Activated B cell treated with CpG ODN at 0.5 μM for 24 hours (primary cell): ENCODE data around the gene KAZALD1. TPM values are rescaled to one million over a fixed set of nuclear protein-coding genes. Genes with fewer than 3 reads are reported as not detected.

Experiments
- ATAC-seq: fragments of 200-7000 bp; cut with Tn5 transposase; one replicate; pipeline ENCODE4 v1.10.0; 2021; ENCODE audit warnings: low read depth, mild to moderate bottlenecking, moderate library complexity
- CTCF ChIA-PET: fragments of 350-600 bp; sonication (Branson Sonifier 250); formaldehyde crosslinking; loops from one replicate; lab custom pipeline; 2021; ENCODE audit warnings: antibody characterized with exemption; lab: Charles Lee
- POLR2A ChIA-PET: fragments of 350-600 bp; sonication (Branson Sonifier 250); formaldehyde crosslinking; loops from one replicate; lab custom pipeline; 2021; ENCODE audit warnings: antibody characterized with exemption; lab: Charles Lee
- DNase-seq: peaks from one replicate; pipeline ENCODE4 v3.0.0; 2022
- H3K27ac Mint-ChIP-seq: one replicate; pipeline ENCODE4 v1.8.0; 2020; ENCODE audit warnings: mixed read lengths
- H3K27me3 Mint-ChIP-seq: one replicate; pipeline ENCODE4 v1.8.0; 2021; ENCODE audit warnings: mixed read lengths
- H3K36me3 Mint-ChIP-seq: one replicate; pipeline ENCODE4 v1.8.0; 2021; ENCODE audit warnings: low read depth, mixed read lengths
- H3K4me1 Mint-ChIP-seq: one replicate; pipeline ENCODE4 v1.8.0; 2021; ENCODE audit warnings: mixed read lengths
- H3K4me3 Mint-ChIP-seq: one replicate; pipeline ENCODE4 v1.8.0; 2020; ENCODE audit warnings: mild to moderate bottlenecking, mixed read lengths
- H3K9me3 Mint-ChIP-seq: one replicate; pipeline ENCODE4 v1.8.0; 2020; ENCODE audit warnings: mixed read lengths
- CTCF ChIP-seq: fragments of 200-600 bp; IDR thresholded peaks from one replicate; pipeline ENCODE4 v1.8.0; 2022; ENCODE audit warnings: antibody characterized with exemption, mild to moderate bottlenecking
- intact Hi-C: fragments of 100-400 bp; cut with micrococcal nuclease; formaldehyde crosslinking; loops from one replicate; pipeline ENCODE4 v1.15.1; 2024
- total RNA-seq: library from RNA; stranded (reverse); gene quantifications from 2 replicates; pipeline ENCODE4 v1.2.3, GENCODE V29; 2022

KAZALD1 gene
- total RNA-seq, 1 donor from 2014 or later: 0.58 TPM

DNA sequence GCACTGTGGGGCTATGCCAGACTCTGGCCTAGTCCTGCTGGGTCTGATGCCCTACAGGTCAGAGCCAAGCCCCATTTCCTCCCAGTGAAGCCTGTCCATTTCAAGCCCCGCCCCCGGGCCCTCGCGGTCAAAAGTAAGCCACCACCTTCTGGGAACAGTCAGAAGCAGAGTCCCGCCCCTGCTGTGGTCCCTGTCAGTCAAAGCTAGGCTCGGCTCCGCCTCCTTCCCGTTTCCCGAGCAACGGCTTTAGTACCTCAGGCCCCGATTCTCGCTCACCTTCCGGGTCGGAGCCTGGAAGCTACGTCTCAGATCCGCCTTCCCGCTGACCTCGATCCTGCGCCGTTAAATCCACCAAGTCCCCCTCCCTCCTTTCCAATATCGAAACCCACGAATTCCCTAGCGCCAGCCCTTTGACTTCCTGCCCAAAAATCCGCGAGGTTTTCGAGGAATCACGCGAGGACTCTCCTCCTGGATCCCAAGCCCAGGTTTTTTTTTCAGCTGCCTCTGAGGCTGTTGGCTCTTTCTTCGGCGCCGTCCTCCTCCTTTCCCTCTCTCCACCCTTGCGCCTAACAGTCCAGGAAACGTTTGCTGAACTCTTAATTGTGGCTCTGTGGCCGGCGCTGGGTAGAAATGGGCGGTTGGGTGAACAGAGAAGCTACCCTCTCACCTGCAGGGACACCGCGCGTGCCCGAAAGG is 19.0 kb upstream of the KAZALD1 start:
- DNase-seq (peak; percentile 78), ATAC-seq (peak; percentile 91)
- H3K9me3 Mint-ChIP-seq: no peaks in the 10 kb centered on the region
- H3K4me3 Mint-ChIP-seq: peak overlapping the region; percentile 99
- TF ChIP-seq CTCF: no peak
- peak overlapping the region; percentile 93 for H3K27ac Mint-ChIP-seq
- ChIA-PET POLR2A (interaction anchor here (0.6 to 2.9 kb wide), 9 partner anchors 8 to 778 kb away, joined by 3 to 24 read pairs (median 8); partner anchors contain the start of genes KAZALD1, PDZD7 and SFXN3), CTCF (interaction anchor here (1.0 to 5.9 kb wide), 9 partner anchors 9 to 98 kb away, joined by 3 to 58 read pairs (median 24); partner anchors contain the start of genes KAZALD1, PDZD7 and SFXN3)
- intact Hi-C loops: loop anchor here (1.0 to 5.0 kb wide), 4 partner anchors 7 to 249 kb away; partner anchors contain the start of genes PDZD7 and SFXN3
- H3K27me3 Mint-ChIP-seq: peaks cover 14% of the 10 kb centered on the region
- peaks cover 15% of the 10 kb centered on the region for H3K36me3 Mint-ChIP-seq
- H3K4me1 Mint-ChIP-seq: peaks cover 13% of the 10 kb centered on the region

GRCh38 chr10:101043363-101043707 is 18.5 kb upstream of the KAZALD1 start:
- TF ChIP-seq CTCF: no peak
- Mint-ChIP-seq H3K4me3 (peak overlapping the region; percentile 99), H3K27me3 (peaks cover 15% of the 10 kb centered on the region), H3K9me3 (no peaks in the 10 kb centered on the region), H3K36me3 (peaks cover 10% of the 10 kb centered on the region), H3K27ac (peak overlapping the region; percentile 32), H3K4me1 (peaks cover 14% of the 10 kb centered on the region)
- POLR2A ChIA-PET: interaction anchor here (0.6 to 2.9 kb wide), 9 partner anchors 8 to 777 kb away, joined by 3 to 24 read pairs (median 8); partner anchors contain the start of genes KAZALD1, PDZD7 and SFXN3
- CTCF ChIA-PET: interaction anchor here (1.0 to 5.9 kb wide), 7 partner anchors 8 to 98 kb away, joined by 3 to 58 read pairs (median 37); partner anchors contain the start of genes KAZALD1, PDZD7 and SFXN3
- intact Hi-C loops: loop anchor here (5.0 kb wide), 1 partner anchor 249 kb away; no protein-coding TSS in a partner anchor
- no peak for DNase-seq
- no peak for ATAC-seq

GRCh38 chr10:101044117-101044516 is 17.7 kb upstream of the KAZALD1 start:
- ChIA-PET POLR2A (interaction anchor here (0.9 to 1.9 kb wide), 2 partner anchors 13 to 27 kb away, joined by 8 to 18 read pairs; partner anchors contain the start of genes PDZD7 and SFXN3), CTCF (interaction anchor here (1.0 to 5.9 kb wide), 5 partner anchors 8 to 97 kb away, joined by 3 to 58 read pairs (median 53); partner anchors contain the start of gene KAZALD1)
- intact Hi-C loops: loop anchor here (5.0 kb wide), 1 partner anchor 248 kb away; no protein-coding TSS in a partner anchor
- no peak for DNase-seq
- Mint-ChIP-seq H3K4me1 (peaks cover 17% of the 10 kb centered on the region), H3K27ac (no peak overlapping the region), H3K4me3 (no peak overlapping the region), H3K27me3 (peaks cover 22% of the 10 kb centered on the region), H3K9me3 (no peaks in the 10 kb centered on the region), H3K36me3 (peaks cover 7% of the 10 kb centered on the region)
- ATAC-seq: no peak
- no peak for TF ChIP-seq CTCF

GRCh38 chr10:101046332-101047238 is 15.2 kb upstream of the KAZALD1 start:
- no peak for TF ChIP-seq CTCF
- DNase-seq (no peak), ATAC-seq (no peak)
- H3K9me3 Mint-ChIP-seq: no peaks in the 10 kb centered on the region
- H3K4me3 Mint-ChIP-seq: no peak overlapping the region
- H3K27ac Mint-ChIP-seq: no peak overlapping the region
- intact Hi-C loops: no loop called here
- peaks cover 40% of the 10 kb centered on the region for H3K27me3 Mint-ChIP-seq
- H3K36me3 Mint-ChIP-seq: peaks cover 5% of the 10 kb centered on the region
- POLR2A ChIA-PET: interaction anchor here (0.7 kb wide), 1 partner anchor 301 kb away, joined by 7 read pairs; no protein-coding TSS in a partner anchor
- CTCF ChIA-PET: interaction anchor here (0.8 to 2.2 kb wide), 3 partner anchors 11 to 22 kb away, joined by 3 to 7 read pairs (median 4); no protein-coding TSS in a partner anchor
- H3K4me1 Mint-ChIP-seq: peaks cover 25% of the 10 kb centered on the region
